GM12878 (cell line): Measurements from ENCODE around the gene TLR9.

Source experiments
- MAX ChIP-seq: IDR thresholded peaks from 2 replicates; pipeline ENCODE4 v1.6.1; 2012; ENCODE audit warnings: low read depth, low read length, improper control_type of control experiment
- TBL1XR1 ChIP-seq: IDR thresholded peaks from 2 replicates; pipeline ENCODE4 v1.6.1; 2012; ENCODE audit warnings: low read depth, low read length, improper control_type of control experiment

- TF ChIP-seq MAX (no peak), TBL1XR1 (no peak)
These were observed 22.1 kb upstream of the TLR9 start for GRCh38 chr3:52247409-52248164.
